Left hindlimb (tissue), 1 donor: ENCODE data around the gene COG7.
"Not testable (repeated sequence)": the region's sequence is repeated elsewhere in the genome, so short reads cannot be mapped to it uniquely, and the experiment has no call there.

Experiments
- DNase-seq: peaks from one replicate; pipeline ENCODE4 v3.0.0-alpha.2; 2018

COG7 gene

DNA sequence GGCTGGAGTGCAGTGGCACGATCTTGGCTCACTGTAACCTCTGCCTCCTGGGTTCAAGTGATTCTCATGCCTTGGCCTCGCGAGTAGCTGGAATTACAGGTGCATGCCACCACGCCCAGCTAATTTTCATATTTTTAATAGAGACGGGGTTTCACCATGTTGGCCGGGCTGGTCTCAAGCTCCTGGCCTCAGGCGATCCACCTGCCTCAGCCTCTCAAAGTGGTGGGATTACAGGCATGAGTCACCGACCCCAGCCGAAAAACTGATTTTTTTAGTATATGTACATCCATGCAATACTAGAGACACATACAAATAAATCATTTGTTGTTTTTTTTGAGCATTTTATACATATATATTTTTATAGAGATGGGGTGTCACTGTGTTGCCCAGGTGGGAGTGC is 71.3 kb downstream of the COG7 start:
- DNase-seq = not testable (repeated sequence)

DNA sequence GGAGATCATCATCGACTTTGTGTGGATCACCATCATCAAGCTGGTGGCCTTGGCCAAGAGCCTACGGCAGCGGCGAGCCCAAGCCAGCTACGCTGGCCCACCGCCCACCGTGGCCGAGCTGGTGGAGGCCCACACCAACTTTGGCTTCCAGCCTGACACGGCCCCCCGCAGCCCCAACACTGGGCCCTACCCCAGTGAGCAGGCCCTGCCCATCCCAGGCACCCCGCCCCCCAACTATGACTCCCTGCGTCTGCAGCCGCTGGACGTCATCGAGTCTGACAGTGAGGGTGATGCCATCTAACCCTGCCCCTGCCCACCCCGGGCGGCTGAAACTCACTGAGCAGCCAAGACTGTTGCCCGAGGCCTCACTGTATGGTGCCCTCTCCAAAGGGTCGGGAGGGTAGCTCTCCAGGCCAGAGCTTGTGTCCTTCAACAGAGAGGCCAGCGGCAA is 72.5 kb downstream of the COG7 start:
- DNase-seq = no peak

DNA sequence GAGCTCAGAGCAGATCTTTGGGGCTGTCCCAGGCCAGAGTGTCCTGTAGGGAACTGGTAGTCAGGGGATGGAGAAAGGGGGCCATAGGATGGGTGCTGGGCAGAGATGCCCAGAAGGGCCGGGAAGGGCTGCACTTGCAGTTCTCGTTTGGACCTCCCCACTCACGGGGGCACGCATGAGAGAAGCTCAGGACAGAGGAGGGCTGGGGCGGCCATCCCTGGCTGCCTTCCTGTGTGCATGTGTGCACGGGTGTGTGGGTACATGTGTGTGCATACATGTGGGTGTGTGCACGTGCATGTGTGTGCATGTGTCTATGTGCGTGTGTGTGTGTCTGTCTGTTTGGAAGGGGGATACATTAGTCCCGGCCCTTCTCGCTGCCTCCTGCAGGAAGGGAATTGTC is 73.3 kb downstream of the COG7 start:
- DNase-seq = no peak

DNA sequence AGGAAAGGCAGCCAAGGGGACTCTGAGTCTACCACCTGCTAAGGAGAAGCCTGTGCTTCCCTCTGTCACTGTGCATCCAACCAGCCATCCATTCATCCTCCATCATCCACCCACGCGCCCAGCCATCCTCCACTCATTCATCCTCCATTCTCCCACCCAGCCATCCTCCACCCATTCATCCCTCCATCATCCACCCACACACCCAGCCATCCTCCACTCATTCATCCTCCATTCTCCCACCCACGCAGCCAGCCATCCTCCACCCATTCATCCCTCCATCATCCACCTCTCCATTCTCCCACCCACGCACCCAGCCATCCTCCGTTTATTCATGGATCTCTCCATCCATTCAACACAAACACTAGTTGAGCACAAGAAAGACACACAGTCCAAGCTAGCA is 74.1 kb downstream of the COG7 start:
- DNase-seq = no peak

DNA sequence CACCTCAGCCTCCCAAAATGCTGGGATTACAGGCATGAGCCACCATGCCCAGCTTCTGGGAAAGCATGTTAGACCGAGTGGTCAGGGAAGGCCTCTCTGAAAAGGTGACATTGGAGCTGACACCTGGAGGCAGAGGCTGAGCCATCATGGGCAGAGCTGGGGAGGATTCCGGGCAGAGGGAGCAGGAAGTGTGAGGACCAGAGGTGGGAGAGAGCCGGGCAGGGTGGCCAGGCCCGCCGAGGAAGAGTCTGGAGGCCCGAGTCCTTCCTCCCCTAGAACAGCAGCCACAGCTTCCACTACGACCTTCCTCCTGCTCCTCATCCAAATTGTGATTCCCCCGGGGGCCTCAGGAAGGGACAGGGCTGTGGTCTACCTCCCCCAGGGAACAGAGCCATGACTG is 74.7 kb downstream of the COG7 start:
- no peak for DNase-seq

DNA sequence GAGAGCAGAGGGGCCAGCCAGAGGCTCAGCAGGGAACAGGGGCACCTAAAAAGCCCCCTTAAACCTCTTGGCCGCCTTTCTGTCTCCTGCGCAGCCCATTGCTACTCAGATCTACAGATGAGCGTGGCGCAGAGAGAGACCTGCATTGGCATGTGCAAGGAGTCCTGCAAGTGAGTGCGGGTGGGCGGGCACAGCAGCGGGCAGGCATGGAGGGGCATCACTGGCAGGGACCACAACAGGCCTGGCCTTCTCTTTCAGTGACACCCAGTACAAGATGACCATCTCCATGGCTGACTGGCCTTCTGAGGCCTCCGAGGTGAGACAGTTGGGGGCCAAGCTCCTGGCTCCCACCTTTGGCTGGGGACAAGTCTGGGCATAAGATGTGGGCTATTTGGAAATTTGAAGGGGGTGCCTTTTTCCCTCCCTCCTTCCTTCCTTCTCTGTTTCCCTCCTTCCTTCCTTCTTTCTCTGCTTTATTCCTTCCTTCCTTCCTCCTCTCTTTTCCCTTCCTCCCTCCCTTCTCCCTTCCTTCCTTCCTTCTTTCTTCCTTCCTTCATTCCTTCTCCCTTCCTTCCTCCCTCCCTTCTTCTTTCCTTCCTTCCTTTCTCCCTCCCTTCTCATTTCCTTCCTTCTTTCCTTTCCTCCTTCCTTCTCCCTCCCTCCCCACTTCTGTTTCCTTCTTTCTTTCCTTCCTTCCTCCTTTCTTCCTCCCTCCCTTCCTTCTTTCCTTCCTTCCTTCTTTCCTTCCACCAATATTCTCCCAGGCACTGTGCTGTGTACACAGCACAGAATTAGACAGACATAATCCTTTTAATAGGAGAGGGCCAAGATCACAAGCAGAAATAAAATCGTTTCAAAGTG is 75.7 kb downstream of the COG7 start:
- DNase-seq = no peak

DNA sequence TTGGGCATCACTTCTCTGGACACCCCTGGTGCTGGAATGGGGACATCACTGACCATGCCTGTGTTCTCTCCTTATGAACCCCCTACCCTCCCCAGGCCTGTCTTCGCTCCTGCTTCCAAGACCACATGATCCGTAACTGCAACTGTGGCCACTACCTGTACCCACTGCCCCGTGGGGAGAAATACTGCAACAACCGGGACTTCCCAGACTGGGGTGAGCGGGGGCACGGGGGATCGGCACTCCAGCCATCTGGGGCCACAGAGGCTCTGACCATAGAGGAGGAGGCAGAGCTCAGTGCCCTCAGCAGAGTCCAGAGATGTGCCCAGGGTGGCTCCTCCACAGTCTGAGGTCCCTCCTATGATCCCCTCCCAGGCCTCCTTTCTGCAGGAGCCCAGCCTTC is 77.3 kb downstream of the COG7 start:
- no peak for DNase-seq

DNA sequence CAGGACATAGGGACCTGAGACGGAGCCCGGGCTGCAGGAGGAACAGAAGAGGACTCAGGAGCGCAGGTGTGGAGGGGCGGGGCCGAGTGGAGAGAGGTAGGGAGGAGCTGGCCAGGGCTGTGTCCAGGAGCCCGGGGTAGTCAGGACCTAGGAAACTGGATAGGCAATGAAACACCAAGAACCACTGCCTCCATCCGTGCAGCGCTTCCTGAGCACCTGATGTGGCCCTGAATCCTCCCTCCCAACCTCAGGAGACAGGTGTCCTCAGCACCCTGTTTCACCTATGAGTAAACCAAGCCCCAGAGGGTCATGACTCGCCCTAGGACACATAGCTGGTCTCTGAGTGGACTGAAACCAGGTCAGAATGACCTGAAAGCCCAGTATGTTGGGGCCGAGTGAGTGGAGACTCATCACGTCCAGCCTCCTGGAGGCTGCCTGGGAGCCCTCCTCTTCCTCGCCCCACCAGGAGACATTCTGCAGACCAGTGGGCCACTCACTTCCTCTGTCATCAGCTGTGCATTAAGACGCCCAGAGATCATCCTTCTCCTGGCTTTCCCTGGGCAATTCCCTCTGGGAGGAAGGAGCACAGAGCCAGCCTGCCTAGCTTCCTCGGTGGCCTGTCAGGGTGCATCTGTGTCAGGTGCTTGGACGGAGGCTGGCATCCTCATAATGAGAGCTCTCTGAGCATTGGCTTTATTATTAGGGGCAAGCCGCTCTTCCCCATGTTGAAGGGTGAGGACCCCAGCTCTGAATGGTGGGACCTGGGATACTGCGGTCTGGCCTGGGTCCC is 78.1 kb downstream of the COG7 start:
- no peak for DNase-seq

DNA sequence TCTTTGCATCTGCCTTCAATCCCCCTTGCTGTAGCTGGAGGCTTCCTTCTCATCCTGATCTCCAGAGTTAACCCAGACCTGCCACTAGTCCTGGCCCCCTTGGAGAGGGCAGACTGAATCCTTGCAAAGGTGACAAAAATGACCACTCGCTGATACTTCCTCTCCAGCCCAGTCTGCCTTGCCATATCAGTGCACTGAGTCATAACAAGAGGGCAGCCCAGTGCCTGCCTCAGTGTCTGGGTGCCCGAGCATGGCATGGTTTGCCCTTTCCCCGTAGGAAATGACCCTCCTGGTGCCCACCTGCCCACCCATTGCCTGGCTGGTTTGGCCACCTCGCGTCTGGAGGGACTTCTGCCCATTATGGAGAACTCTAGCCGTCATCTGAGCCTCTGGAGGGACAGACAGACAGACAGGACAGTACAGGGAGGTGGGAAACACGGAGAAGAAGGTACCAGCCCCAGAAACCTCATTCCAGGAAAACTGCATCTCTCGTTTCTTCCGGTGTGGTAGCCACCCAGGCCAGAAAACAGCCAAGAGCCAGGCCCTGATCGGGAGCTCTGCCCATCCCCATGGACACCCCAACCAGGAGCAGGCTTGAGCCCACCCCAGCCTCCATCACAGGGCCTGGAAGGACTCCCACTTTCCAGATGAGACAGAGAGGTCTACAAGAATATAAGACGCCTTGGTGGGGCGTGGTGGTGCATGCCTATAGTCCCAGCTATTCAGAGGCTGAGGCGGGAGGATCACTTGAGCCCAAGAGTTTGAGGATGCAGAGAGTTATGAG is 79.4 kb downstream of the COG7 start:
- no peak for DNase-seq

DNA sequence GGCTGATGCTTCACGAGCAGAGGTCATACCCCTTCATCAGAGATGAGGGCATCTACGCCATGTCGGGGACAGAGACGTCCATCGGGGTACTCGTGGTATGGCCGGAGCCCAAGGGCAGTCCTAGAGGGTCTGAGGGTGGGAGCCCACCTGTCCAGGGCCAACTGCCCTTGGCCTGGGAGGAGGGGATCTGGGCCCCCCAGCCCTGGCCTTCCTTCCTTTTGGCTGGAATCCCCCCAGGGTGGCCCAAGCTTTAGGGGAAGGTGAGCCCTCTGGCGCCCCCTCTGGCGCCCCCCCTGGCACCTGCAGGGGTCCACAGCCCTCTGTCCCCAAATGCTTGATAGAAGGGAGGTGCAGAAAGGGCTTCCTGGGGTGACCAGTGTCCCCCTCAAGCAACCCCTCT is 81.6 kb downstream of the COG7 start:
- no peak for DNase-seq

DNA sequence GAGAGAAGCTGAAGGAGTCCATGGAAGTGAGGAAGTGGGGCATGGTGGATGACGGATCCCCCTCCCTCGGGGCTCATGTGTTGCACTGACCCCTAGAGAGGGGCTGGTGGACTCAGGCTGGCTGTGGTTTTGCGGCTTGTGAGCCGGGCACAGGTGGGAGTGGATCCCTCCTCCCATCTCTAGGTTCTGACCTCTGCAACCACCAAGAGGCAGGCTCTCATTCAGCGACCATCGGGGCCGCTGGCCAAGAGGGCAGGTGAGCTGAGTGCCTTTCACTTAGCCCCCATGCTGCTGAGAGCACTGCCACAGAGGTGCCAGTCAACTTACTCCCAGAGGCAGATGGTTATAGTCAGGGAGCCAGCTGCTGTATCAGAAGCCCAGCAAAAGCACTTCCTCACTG is 83.6 kb downstream of the COG7 start:
- no peak for DNase-seq

DNA sequence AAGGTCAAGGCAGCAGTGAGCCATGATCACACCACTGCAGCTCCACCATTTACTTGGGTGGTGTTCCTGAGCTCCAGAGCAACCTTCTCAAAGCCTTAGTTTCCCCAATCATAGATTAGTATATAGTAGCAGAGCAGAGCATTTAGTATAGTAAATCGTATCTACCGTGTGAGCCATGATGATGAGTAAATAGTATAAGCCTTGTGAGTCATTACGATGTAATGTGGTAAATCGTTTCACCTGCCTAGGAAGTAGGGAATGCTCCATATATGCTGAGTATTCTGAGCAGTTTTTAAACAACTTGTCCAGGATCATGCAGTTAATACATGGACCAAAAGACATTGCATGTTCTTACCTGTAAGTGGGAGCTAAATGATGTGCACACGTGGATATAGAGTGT is 84.5 kb downstream of the COG7 start:
- DNase-seq = no peak

DNA sequence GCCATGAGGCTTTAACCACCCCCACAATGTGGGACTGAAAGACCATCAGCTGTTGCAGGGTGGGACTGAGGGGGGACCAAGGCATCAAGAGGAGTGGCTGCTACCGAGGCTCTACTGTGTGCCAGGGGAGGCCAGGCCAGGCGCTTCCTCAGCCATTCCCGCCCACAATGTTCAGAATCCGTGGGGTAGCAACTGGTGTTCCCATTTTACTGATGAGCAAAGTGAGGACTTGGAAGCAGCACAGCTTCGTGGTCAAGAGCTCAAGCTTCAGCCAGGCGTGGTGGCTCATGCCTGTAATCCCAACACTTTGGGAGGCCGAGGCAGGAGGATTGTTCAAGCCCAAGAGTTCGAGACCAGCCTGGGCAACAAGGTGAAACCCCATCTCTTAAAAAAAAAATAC is 85.0 kb downstream of the COG7 start:
- DNase-seq = no peak

DNA sequence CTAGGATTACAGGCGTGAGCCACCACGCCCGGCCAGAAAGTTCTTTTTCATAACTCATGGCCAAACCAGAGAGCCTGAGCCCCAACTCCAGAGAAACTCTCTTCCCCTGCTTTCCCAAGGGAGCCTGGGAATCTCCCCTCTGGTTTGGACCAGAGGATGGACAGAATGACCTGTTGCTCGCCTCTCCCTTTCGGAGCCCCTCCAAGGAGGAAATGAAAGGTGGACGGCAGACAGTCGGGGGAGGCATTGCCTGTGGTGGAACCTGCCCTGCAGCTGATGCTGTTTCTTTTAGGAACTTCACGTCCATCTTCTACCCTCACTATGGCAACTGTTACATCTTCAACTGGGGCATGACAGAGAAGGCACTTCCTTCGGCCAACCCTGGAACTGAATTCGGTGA is 85.4 kb downstream of the COG7 start:
- DNase-seq = no peak

DNA sequence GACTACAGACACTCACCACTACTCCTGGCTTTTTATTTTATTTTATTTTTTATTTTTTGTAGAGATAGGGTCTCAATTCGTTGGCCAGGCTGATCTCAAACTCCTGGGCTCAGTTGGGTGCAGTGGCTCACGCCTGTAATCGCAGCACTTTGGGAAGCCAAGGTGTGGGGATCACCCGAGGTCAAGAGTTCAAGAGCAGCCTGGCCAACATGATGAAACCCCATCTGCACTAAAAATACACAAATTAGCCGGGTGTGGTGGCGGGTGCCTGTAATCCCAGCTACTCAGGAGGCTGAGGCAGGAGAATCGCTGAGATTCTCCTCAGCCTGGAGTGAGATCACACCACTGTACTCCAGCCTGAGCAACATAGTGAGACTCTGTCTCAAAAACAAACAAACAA is 86.6 kb downstream of the COG7 start:
- not testable (repeated sequence) for DNase-seq

DNA sequence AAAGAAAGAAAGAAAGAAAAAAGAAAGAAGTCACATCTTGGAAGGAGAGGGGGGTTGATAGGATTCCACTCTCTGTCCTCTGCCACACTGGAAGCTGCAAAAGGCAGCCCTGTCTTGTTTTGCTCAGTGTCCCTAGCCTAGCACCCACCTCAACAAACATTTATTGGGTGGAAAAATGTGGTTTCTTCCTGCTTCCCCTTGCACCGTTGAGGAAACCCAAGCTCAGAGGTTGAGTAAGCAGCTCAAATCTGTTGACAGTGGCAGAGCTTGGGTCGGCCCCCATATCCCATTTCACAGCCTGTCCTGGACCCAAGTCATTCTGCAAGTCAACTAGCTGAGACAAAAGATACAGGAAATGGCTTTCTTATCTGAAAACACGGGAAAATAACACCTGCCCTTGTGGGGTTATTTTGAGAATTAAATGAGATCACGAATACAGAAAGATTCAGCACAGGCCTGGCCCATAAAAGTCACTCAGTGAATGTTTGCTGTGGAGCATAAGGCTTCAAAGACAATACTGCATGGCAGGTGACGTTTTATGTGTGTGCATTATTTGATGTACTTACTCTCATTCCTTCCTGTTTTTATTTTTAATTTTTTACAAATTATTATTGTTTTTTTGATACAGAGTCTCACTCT is 87.3 kb downstream of the COG7 start:
- no peak for DNase-seq

DNA sequence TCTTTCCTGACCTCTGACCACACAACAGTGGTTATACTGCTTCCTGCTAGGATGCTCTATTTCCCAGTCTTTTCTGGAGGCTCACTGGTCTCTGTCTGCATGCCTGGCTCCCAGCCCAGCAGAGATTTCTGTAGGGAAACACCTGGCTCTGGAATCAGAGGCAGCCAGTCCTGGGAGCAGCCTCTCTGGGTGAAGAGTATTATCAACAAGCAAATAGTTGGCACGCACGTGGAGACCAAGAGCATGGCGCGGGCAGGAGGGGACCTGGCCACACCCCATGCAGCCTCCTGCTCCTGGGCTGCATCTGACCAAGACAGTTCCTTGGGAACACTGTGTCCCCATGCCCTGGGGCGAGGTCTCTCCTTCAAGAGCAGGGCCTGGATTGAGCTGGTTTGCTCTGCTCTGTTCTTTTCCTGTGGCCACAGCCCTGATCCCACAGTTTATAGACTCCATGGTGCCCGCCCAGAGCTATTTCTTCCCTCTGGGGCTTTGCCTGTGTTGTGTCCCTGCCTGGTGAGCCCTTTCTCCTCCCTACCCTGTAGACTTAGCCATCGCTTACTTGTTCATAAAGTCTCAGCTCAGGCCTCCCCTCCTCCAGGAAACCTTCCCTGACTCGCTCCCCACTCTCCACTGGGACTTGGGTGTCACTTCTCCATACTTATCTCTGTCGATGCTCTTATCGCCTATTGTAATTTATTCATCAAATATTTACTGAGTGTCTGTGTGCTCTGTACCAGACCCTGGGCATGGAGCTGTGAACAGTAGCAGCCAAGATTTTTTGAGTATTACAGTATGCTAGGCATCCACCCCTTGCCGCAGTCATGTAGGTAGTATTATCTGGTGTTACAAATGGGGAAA is 90.3 kb downstream of the COG7 start:
- no peak for DNase-seq

DNA sequence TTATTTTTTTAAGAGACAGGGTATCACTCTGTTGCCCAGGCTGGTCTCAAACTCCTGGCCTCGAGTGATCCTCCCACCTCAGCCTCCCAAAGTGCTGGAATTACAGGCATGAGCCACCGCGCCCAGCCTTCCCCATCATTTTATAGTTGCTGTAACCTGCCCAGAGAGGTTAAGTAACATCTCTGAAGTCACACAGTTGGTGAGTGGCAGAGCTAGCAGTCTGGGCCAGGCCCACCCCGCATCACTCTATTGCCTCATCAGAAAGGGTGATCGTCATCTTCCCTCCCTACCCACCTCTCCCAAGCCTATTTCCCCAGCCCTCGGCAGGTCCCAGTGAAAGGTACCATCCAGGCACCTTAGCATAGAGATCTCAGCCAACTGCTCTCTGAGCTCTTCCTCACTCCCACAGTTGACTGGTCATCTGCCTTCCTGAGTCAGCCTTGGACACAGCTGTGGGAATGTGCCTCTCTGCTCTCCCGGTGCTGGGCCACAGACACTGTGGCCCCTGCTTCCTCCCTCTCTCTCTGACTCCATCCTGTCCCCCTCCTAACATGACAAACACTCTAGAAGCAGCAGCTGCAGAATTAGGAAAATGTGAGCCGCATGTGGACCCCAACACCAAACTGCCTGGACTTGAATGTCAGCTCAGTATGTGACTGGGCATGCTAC is 93.8 kb downstream of the COG7 start:
- no peak for DNase-seq

DNA sequence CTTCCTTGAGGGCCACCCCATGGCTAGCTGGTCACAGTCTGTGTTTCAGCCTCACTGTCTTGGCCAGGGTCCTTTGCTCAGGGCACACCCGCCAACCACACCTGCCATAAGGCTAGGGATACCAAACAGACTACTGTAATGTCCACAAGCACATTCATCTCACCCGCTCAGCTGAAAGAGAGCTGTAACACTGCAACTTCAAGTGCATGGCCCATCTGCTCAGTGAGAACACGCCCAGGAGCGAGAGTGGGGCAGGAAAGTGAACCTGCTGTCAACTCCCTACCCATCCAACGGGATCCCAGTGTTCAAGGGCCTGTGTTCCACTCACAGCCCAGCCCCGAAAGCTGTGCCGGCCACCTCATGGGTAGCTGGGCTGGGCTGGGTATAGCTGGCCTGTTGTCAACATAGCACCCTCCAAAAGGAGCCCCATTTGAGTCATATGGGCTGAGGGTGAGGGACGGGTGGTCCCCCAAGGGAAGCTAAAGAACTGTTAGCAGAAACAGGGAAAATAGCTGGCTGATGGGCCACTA is 95.2 kb downstream of the COG7 start:
- DNase-seq = no peak

DNA sequence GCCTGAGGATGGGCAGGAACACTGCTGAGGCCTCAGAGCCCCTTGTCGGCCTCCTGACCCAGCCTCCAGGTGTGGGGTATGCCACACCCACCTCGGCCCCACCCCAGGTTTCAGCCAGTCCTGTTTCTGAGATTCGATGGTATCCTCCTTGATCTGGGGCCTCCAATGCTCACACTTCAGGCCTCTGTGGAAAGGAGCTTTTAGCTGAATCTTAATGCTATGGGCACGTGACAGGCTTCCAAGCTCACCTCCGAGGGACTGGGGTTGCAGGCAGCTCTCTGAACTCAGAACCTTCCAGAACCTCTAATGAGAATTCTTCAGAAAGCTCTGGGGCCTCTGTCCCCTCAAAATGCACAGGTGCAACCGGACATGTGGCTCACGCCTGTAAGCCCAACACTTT is 96.0 kb downstream of the COG7 start:
- no peak for DNase-seq

DNA sequence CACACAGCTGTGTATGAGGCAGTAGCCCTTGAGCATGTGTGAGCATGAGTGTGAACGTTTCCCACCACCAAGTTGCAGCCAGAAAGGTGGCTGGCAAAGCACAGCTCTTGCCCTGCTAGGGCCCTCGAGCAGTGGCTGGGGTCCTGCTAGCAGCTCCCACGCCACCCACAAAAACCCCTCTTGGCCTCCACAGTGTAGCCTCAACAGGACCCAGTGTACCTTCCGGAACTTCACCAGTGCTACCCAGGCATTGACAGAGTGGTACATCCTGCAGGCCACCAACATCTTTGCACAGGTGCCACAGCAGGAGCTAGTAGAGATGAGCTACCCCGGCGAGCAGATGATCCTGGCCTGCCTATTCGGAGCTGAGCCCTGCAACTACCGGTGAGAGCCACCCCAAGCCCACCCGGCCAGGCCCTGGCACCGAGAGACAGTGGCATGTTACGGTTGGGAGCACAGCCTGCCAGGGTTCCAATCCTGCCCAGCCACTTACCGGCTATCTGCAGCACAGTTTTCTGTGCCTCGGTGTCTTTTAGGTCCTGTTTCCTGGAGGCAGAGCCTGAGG is 97.8 kb downstream of the COG7 start:
- no peak for DNase-seq
